Activated CD4-positive, alpha-beta memory T cell treated with anti-CD3 and anti-CD28 coated beads for 36 hours (primary cell): ENCODE data around the gene MAB21L4. TPM values are rescaled to one million over a fixed set of nuclear protein-coding genes. Genes with fewer than 3 reads are reported as not detected.

Experiments used
- CTCF ChIA-PET: fragments of 350-600 bp; sonication (Branson Sonifier 250); formaldehyde crosslinking; loops from one replicate; lab custom pipeline; 2021; ENCODE audit warnings: antibody characterized with exemption, inconsistent platforms; lab: Charles Lee
- POLR2A ChIA-PET: fragments of 350-600 bp; sonication (Branson Sonifier 250); formaldehyde crosslinking; loops from one replicate; lab custom pipeline; 2021; ENCODE audit warnings: antibody characterized with exemption; lab: Charles Lee
- DNase-seq: peaks from one replicate; pipeline ENCODE4 v3.0.0-alpha.2; 2020
- H3K27ac Mint-ChIP-seq: one replicate; pipeline ENCODE4 v1.8.0; 2021; ENCODE audit warnings: mixed read lengths
- H3K27me3 Mint-ChIP-seq: one replicate; pipeline ENCODE4 v1.8.0; 2021; ENCODE audit warnings: mixed read lengths
- H3K36me3 Mint-ChIP-seq: one replicate; pipeline ENCODE4 v1.8.0; 2021; ENCODE audit warnings: mixed read lengths
- H3K4me1 Mint-ChIP-seq: one replicate; pipeline ENCODE4 v1.8.0; 2021; ENCODE audit warnings: low read depth, mixed read lengths
- H3K4me3 Mint-ChIP-seq: one replicate; pipeline ENCODE4 v1.8.0; 2021; ENCODE audit warnings: mild to moderate bottlenecking, mixed read lengths
- H3K9me3 Mint-ChIP-seq: one replicate; pipeline ENCODE4 v1.8.0; 2021; ENCODE audit warnings: mixed read lengths
- intact Hi-C: fragments of 100-400 bp; cut with micrococcal nuclease; formaldehyde crosslinking; loops from one replicate; pipeline ENCODE4 v1.15.1; 2023
- total RNA-seq, 2 experiments: library from RNA; stranded (reverse); gene quantifications; one replicate each; pipeline ENCODE4 v1.2.3, GENCODE V29; 2021

Gene MAB21L4
- total RNA-seq, 2 experiments from 2014 or later, result not detected

DNA sequence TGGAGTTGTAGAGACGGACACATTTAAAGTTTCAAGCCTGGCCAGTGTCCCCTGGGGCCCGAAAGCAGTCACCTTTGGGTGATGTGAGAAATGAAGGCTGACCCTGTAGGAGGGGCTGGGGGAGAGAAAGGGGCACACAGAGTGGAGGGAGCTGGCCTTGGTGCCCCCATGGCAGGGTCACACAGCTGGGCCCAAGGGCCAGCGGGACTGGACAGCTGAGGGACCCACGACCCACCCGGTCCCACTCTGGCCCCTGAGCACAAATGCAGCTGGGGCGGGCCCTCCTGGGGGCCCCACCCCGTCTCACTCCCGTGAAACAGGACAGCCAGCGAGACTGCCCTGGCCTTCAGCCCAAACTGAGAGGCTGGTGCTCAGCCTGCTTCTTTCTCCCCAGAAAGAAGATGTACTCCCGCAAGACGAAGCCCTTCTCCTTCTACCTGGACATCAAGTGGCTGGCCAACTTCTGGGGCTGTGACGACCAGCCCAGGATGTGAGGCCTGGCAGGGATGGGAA is 21.2 kb downstream of the MAB21L4 start:
- no peak for DNase-seq
- intact Hi-C loops, result no loop called here
- H3K9me3 Mint-ChIP-seq, result no peaks in the 10 kb centered on the region
- H3K4me1 Mint-ChIP-seq, result no peaks in the 10 kb centered on the region
- CTCF ChIA-PET, result no interaction called here
- no peak overlapping the region for H3K4me3 Mint-ChIP-seq
- no peaks in the 10 kb centered on the region for H3K27me3 Mint-ChIP-seq
- POLR2A ChIA-PET, result no interaction called here
- H3K27ac Mint-ChIP-seq, result no peak overlapping the region
- no peaks in the 10 kb centered on the region for H3K36me3 Mint-ChIP-seq

DNA sequence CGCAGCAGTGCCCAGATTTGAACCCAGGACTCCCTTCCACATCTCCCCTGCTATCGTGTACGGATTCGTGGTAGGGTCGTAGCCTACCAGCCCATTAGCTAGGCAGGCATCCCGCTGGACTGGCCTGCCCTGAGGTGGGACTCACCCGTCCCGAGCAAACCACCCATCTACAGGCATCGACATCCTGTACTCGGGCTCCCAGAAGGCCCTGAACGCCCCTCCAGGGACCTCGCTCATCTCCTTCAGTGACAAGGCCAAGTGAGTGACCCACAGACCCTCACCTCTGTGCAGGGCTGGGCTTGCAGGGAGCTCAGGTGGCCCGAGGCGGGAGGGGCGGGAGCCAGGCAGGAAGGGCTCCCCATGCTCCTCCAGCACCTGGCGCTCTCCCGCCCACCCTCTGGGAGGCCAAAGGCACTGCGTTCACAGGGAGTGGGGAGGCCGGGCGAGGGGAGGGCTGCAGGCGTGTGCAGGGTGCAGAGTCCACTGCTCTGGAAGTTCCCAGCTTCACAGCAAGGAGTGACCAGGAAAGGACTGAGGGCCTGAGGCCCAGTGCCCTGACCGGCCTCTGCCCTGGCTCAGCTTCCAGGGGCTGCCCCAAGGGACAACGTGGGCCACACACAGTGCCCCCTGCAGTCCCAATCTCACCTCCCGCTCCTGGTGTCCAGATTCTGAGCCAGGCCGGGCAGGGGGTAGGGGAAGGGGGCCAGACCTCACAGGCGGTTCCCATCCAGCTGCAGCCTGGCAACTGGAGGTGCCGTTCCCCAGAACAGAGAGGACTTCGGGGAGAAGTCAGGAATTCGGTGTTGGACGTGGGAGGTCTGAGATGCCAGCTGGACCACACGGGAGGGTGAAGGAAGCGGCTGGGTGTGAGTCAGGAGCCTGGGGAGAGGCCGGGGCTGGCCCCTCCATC is 21.9 kb downstream of the MAB21L4 start:
- POLR2A ChIA-PET, result no interaction called here
- Mint-ChIP-seq H3K4me3 (no peak overlapping the region), H3K27ac (no peak overlapping the region), H3K27me3 (no peaks in the 10 kb centered on the region), H3K9me3 (no peaks in the 10 kb centered on the region), H3K36me3 (no peaks in the 10 kb centered on the region), H3K4me1 (no peaks in the 10 kb centered on the region)
- CTCF ChIA-PET, result no interaction called here
- intact Hi-C loops, result no loop called here
- DNase-seq, result no peak

DNA sequence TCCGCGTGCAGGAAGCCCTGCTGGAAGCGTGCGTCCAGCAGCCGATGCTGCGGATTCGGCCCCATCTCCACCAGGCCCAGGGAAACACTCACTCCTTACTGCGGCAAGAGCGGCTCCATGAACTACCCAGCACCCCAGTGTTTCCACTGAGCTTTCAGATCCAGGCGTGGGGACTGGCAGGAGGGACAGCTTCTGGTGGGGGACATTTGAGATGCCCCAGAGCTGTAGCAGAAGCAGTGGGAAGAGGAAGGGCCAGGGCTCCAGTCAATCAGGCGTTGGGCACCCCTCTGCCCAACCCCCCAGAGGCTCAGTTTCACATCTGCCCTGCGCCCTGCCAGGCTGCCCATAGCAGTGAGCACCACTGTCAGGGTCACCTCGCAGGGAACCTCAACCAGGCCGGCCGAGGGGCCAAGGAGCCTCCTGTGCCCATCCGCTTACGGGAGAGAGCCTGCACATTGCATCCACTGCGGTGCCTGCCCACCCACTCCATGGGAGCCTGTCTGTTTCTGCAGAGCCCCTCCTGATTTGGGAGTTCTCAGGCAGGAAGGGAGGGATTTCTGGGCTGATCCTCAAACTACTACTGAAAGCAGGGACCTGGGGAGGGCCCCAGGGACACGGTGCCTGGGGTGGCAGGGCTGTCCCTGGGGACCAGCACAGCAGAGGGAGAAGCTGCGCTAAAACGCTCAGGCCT is 22.7 kb downstream of the MAB21L4 start:
- H3K9me3 Mint-ChIP-seq, result no peaks in the 10 kb centered on the region
- H3K4me1 Mint-ChIP-seq, result no peaks in the 10 kb centered on the region
- intact Hi-C loops, result no loop called here
- no peak overlapping the region for H3K4me3 Mint-ChIP-seq
- ChIA-PET CTCF (no interaction called here), POLR2A (no interaction called here)
- no peak for DNase-seq
- H3K36me3 Mint-ChIP-seq, result no peaks in the 10 kb centered on the region
- no peaks in the 10 kb centered on the region for H3K27me3 Mint-ChIP-seq
- no peak overlapping the region for H3K27ac Mint-ChIP-seq

DNA sequence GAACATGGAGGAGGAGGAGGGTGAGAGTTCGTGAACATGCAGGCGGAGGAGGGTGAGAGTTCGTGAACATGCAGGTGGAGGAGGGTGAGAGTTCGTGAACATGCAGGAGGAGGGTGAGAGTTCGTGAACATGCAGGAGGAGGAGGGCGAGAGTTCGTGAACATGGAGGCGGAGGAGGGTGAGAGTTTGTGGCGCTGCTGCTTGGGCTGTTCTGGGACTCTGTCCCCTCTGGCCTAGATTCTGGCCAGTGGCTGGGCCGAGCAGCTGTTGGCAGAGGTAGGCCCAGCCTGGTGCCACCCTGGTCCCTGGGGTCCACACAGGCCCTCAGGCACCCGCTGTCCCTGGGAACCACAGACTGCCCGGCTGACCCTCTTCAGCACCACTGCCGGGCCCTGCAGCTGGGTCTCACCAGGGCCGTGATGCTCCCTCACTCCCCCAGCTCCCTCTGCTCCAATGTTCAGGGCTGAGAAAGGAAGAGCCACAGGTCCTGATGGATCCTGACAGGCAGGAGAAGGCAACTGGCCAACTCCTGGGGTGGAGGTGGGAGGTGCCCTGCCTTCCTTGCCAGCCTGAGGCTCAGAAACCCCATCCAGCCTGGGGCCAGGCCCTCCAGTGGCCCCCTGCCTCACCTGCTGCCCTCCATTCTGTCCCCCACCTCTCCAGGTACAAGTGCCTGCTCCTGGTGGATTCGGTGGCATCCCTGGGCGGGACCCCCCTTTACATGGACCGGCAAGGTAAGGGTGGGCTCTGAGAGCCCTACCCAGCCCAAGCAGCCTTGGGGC is 23.4 kb downstream of the MAB21L4 start:
- intact Hi-C loops, result no loop called here
- H3K4me3 Mint-ChIP-seq, result no peak overlapping the region
- no peaks in the 10 kb centered on the region for H3K36me3 Mint-ChIP-seq
- no peak for DNase-seq
- no peaks in the 10 kb centered on the region for H3K4me1 Mint-ChIP-seq
- CTCF ChIA-PET, result interaction anchor here (1.0 kb wide), 1 partner anchor 21 kb away, joined by 4 read pairs; no protein-coding TSS in a partner anchor
- POLR2A ChIA-PET, result no interaction called here
- H3K27ac Mint-ChIP-seq, result no peak overlapping the region
- H3K9me3 Mint-ChIP-seq, result no peaks in the 10 kb centered on the region
- H3K27me3 Mint-ChIP-seq, result no peaks in the 10 kb centered on the region

DNA sequence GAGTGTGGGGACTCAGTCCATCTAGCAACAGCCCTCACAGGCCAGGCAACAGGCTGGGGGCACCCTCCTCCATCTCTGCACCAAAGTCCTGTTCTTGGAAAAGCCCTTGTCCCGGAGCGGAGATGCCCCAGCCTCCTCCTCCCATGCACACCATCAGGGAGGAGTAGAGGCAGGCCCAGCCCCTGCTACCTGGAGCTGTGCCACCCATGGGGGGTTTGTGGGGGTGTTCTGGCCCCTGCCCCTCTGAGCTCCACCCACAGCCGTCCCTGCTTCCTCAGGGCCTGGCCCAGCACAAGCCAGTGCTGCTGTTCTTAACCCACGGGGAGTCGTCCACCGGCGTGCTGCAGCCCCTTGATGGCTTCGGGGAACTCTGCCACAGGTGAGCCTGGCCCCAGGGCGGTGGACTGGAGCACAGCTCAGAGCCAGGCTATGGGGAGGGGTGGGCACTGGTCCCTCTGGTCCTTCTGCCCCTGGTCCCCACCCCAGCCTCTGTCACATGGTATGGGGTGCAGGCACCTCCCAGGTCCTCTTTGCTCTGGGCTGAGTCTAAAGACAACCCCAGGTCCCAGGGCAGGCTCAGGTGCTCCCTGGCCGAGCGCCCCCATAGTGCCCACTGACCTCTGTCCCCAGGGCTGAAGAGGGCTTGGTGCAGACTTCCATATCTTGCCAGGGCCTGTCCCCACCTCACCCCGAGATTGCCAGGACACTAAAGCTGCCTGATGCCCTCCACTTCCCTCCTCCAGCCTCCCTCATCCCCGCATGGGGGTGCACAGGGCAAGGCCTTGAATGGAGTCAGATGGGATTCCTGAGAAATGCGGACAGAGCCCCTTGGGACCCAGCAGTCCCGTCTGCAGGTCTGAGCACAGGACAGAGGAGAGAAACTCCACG is 24.6 kb downstream of the MAB21L4 start:
- POLR2A ChIA-PET, result no interaction called here
- DNase-seq, result no peak
- Mint-ChIP-seq H3K27me3 (no peaks in the 10 kb centered on the region), H3K4me3 (no peak overlapping the region), H3K4me1 (no peaks in the 10 kb centered on the region), H3K9me3 (no peaks in the 10 kb centered on the region), H3K36me3 (no peaks in the 10 kb centered on the region), H3K27ac (no peak overlapping the region)
- CTCF ChIA-PET, result interaction anchor here (1.0 kb wide), 1 partner anchor 20 kb away, joined by 4 read pairs; no protein-coding TSS in a partner anchor
- intact Hi-C loops, result no loop called here

DNA sequence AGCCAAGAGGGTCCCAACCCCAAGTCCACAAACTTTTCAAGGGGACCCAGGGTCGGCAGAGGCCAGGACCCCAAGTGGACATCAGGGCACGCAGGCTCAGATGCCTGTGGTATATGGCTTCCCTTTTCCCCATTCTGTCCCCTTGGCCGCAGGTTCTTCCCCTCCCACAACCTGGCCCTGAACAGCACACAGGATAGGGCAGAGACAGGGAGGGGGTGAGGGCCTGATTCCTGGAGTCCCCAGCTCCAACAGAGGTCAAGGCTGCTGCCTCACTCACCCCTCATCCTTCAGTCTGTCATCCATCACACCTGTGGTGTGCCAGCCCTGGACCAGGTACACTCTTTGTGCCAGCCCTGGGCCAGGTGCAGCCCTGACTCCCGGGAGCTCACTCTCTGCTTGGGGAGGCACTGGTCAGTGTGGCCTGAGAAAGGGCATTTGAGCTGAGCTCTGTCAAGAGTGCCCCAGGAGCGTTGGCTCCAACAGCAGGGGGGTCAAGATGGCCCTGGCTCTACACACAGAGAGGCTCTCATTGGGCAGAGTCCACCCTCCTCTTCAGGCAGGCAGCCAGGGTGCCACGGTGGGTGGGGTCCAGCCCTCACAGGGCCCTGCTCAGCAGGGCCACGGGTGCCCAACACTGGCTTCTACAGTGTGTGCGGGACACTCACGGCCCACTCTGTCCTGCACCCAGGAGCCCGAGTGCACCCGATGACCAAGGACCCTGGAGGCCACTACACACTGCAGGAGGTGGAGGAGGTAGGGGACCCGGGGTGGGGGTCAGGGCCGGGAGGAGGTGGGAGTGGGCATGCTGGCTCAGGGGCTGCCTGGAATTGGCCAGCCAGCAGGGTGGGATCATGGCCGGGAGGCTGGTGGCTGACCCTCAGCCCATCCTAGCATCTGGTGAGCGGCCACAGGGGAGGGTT is 25.7 kb downstream of the MAB21L4 start:
- no peak overlapping the region for H3K4me3 Mint-ChIP-seq
- DNase-seq, result no peak
- POLR2A ChIA-PET, result interaction anchor here (0.6 kb wide), 1 partner anchor 583 kb away, joined by 3 read pairs; no protein-coding TSS in a partner anchor
- H3K27ac Mint-ChIP-seq, result no peak overlapping the region
- H3K36me3 Mint-ChIP-seq, result no peaks in the 10 kb centered on the region
- CTCF ChIA-PET, result no interaction called here
- no peaks in the 10 kb centered on the region for H3K4me1 Mint-ChIP-seq
- intact Hi-C loops, result no loop called here
- H3K9me3 Mint-ChIP-seq, result no peaks in the 10 kb centered on the region
- H3K27me3 Mint-ChIP-seq, result no peaks in the 10 kb centered on the region

DNA sequence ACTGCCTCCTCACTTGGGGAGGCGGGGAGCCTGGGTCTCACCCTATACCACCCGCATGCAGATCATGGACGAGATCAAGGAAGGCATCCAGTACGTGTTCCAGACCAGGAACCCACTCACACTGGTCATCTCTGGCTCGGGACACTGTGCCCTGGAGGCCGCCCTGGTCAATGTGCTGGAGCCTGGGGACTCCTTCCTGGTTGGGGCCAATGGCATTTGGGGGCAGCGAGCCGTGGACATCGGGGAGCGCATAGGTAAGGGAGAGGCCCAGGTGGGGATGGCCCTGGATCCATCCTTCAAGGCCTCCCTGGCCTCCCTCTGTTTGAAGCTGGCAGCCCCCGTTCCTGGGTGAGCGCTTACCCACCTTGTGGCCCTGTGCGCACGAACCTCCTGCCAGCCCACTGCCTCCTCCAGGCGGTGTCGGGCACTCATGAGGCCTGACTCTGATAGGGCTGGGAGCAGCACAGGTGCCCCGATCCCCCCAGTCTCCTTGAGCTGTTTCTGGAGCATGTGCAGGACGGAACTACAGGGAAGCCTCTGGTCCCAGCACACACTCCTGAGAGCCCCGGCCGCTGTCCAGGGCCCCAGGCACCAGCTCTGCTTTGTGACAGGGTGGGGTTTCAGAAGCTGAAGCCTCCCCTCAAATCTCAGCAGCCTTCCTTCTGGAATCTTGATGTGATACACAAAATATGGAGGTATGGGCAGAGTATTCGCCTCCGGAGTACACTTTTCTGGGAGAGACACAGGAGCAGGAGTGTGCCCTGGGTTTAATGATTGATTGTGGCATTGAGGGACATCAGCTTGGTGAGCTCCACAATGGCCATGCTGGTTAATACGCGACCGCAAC is 26.6 kb downstream of the MAB21L4 start:
- no peaks in the 10 kb centered on the region for H3K27me3 Mint-ChIP-seq
- ChIA-PET POLR2A (no interaction called here), CTCF (no interaction called here)
- H3K36me3 Mint-ChIP-seq, result no peaks in the 10 kb centered on the region
- no peaks in the 10 kb centered on the region for H3K9me3 Mint-ChIP-seq
- intact Hi-C loops, result no loop called here
- H3K4me1 Mint-ChIP-seq, result no peaks in the 10 kb centered on the region
- no peak overlapping the region for H3K4me3 Mint-ChIP-seq
- DNase-seq, result no peak
- no peak overlapping the region for H3K27ac Mint-ChIP-seq

DNA sequence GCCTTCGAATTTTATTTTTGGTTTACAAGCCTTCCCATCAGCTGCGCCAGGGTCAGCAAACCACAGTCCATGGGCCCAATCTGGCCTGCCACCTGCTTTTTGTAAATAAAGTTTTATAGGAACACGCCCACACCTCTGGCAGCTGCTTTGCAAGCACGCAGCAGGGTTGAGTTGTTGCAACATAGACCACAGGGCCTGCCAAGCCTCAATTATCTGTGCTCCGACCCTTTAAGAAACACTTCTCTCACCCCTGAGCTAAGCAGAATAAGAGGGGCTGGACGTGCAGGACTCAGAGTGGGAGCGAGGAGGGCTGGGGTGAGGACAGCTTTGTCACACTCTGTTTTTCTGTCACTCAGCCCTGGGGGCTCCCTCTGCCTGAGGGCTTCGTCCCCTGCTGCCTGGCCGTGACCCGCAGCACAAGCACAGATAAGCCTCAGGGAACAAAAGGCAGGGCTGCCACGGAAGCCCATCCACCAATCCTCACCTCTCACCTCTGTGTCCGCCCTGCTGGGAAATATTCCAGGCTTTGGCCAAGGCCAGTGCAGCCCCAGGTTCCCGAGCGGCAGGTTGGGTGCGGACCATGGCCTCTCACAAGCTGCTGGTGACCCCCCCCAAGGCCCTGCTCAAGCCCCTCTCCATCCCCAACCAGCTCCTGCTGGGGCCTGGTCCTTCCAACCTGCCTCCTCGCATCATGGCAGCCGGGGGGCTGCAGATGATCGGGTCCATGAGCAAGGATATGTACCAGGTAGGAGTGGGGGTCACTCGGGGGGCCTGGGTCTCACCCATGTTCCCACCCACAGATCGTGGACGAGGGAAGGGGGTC is 27.5 kb downstream of the MAB21L4 start, which contains the start of gene AGXT:
Gene AGXT, plus strand, starts transcription at position 539 of the 823 bp plus-strand sequence. Its CDS starts 42 bp downstream, at position 581.
- no peaks in the 10 kb centered on the region for H3K9me3 Mint-ChIP-seq
- H3K36me3 Mint-ChIP-seq, result no peaks in the 10 kb centered on the region
- H3K4me1 Mint-ChIP-seq, result no peaks in the 10 kb centered on the region
- CTCF ChIA-PET, result interaction anchor here (0.9 kb wide), 1 partner anchor 46 kb away, joined by 3 read pairs; no protein-coding TSS in a partner anchor
- intact Hi-C loops, result no loop called here
- POLR2A ChIA-PET, result no interaction called here
- DNase-seq, result no peak
- H3K27me3 Mint-ChIP-seq, result no peaks in the 10 kb centered on the region
- no peak within 1 kb of the TSS for H3K27ac Mint-ChIP-seq
- no peak within 1 kb of the TSS for H3K4me3 Mint-ChIP-seq

DNA sequence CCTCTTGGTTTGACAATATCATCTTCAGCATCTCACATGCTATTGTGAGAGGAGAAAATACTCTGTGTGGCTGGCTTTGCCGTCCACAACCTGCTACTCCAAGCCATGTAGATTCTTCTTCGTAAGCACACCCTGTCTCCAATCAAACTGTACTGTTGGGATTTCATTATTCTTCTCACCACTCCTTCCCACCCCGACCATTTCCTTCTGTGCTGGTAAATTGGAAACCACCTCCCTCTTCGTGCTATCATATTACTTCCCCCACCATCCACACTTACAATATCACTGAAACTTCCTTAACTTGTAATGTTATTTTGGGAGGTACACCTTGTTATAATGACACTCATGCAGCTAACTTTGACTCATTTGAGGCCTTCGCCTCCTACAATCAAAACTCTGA is 30.6 kb downstream of the MAB21L4 start:
- ChIA-PET POLR2A (no interaction called here), CTCF (no interaction called here)
- Mint-ChIP-seq H3K27me3 (no peaks in the 10 kb centered on the region), H3K27ac (no peak overlapping the region), H3K36me3 (no peaks in the 10 kb centered on the region), H3K9me3 (no peaks in the 10 kb centered on the region), H3K4me3 (no peak overlapping the region), H3K4me1 (no peaks in the 10 kb centered on the region)
- DNase-seq, result no peak
- intact Hi-C loops, result no loop called here
